ENCODE measurements around the gene CD99.

- no peak for TF ChIP-seq CTCF (IDR thresholded peaks at IDR 0.05; ENCODE audit: insufficient read depth, low read length, poor library complexity, severe bottlenecking)
- no peak for TF ChIP-seq EZH2phosphoT487 (conservative IDR thresholded peaks at IDR 0.05; ENCODE audit: low read length)
Observed at GRCh38 chrX:2711441-2711840, 20.3 kb downstream of the CD99 start.

All from SU-DHL-6 (cell line).